Naive thymus-derived CD8-positive, alpha-beta T cell (primary cell): Measurements from ENCODE around the gene KAZN. TPM values are rescaled to one million over a fixed set of nuclear protein-coding genes. Genes with fewer than 3 reads are reported as not detected.
A peak's percentile ranks its signal among the peaks of the same experiment; 100 is the strongest.

ENCODE experiments used
- ATAC-seq, 2 donors: fragments of 150-1000 bp; cut with Tn5 transposase in 1 of 2; sonication (Bioruptor Pico), chemical (Tn5 transposase) in 1 of 2; 1 replicate in 1 of 2; 2 replicates in 1 of 2; pipeline ENCODE4 v1.10.0; 2021; ENCODE audit warnings: mild to moderate bottlenecking in 2 of 2, moderate library complexity in 2 of 2
- POLR2A ChIA-PET: fragments of 350-600 bp; sonication (Branson Sonifier 250); formaldehyde crosslinking; loops from one replicate; lab custom pipeline; 2021; ENCODE audit warnings: antibody characterized with exemption; lab: Charles Lee
- DNase-seq, 10 donors: peaks; one replicate each; pipeline versions ENCODE4 v3.0.0 to v3.0.0-alpha.2; 2020 to 2022
- H3K27ac Mint-ChIP-seq, 10 donors: one replicate each; pipeline ENCODE4 v1.8.0; 2020 to 2022; ENCODE audit warnings: mild to moderate bottlenecking in 10 of 10, mixed read lengths in 10 of 10, moderate library complexity in 4 of 10, inconsistent platforms in 1 of 10
- H3K27me3 Mint-ChIP-seq, 5 donors: one replicate each; pipeline ENCODE4 v1.8.0; 2021 to 2022; ENCODE audit warnings: mixed read lengths in 5 of 5
- H3K36me3 Mint-ChIP-seq, 3 donors: one replicate each; pipeline ENCODE4 v1.8.0; 2020 to 2022; ENCODE audit warnings: mixed read lengths in 3 of 3, mild to moderate bottlenecking in 2 of 3, inconsistent platforms in 1 of 3
- H3K4me1 Mint-ChIP-seq, 4 donors: one replicate each; pipeline ENCODE4 v1.8.0; 2021 to 2022; ENCODE audit warnings: mixed read lengths in 4 of 4
- H3K4me3 Mint-ChIP-seq, 10 donors: one replicate each; pipeline ENCODE4 v1.8.0; 2020 to 2022; ENCODE audit warnings: mild to moderate bottlenecking in 10 of 10, mixed read lengths in 10 of 10, moderate library complexity in 6 of 10, inconsistent platforms in 1 of 10
- H3K9me3 Mint-ChIP-seq, 9 donors: one replicate each; pipeline ENCODE4 v1.8.0; 2020 to 2022; ENCODE audit warnings: mixed read lengths in 9 of 9, mild to moderate bottlenecking in 3 of 9, inconsistent platforms in 1 of 9, moderate library complexity in 1 of 9
- polyA plus RNA-seq, 3 donors: library from polyadenylated mRNA; unstranded; fragments of 300-500 nt; fragmentation: Illumina TruSeq; gene quantifications; one replicate each; pipeline ENCODE4 v1.2.3, GENCODE V29; 2021
- total RNA-seq, 8 experiments: library from RNA in 2 of 8; stranded (reverse) in 2 of 8; gene quantifications; one replicate each; pipeline ENCODE4 v1.2.3 and lab custom pipeline; 2021 to 2026

Gene KAZN
- total and polyA plus RNA-seq, 5 experiments from 2014 or later = 0.02 to 0.63 (median 0.12) TPM; not detected in 1

GRCh38 chr1:14946011-14946359, 347.5 kb downstream of the KAZN start:
- ATAC-seq = no peak
- POLR2A ChIA-PET = no interaction called here
- H3K4me1 Mint-ChIP-seq = no peaks in the 10 kb centered on the region
- DNase-seq = no peak
- no peak overlapping the region for H3K27ac Mint-ChIP-seq
- H3K27me3 Mint-ChIP-seq = peaks cover 0 to 6% (median 2%) of the 10 kb centered on the region in 5 donors
- H3K36me3 Mint-ChIP-seq = no peaks in the 10 kb centered on the region
- no peaks in the 10 kb centered on the region for H3K9me3 Mint-ChIP-seq
- H3K4me3 Mint-ChIP-seq = no peak overlapping the region

- H3K4me1 Mint-ChIP-seq = no peaks in the 10 kb centered on the region
- H3K4me3 Mint-ChIP-seq = no peak overlapping the region
- DNase-seq = no peak
- POLR2A ChIA-PET = no interaction called here
- no peaks in the 10 kb centered on the region for H3K36me3 Mint-ChIP-seq
- H3K9me3 Mint-ChIP-seq = no peaks in the 10 kb centered on the region
- peaks cover 0 to 6% (median 0%) of the 10 kb centered on the region in 5 donors for H3K27me3 Mint-ChIP-seq
- no peak overlapping the region for H3K27ac Mint-ChIP-seq
- ATAC-seq = no peak
These were observed 348.3 kb downstream of the KAZN start for GRCh38 chr1:14946684-14947238.

GRCh38 chr1:14947421-14947820, 348.9 kb downstream of the KAZN start:
- H3K36me3 Mint-ChIP-seq = no peaks in the 10 kb centered on the region
- no peaks in the 10 kb centered on the region for H3K9me3 Mint-ChIP-seq
- peaks cover 0 to 6% (median 0%) of the 10 kb centered on the region in 5 donors for H3K27me3 Mint-ChIP-seq
- H3K4me3 Mint-ChIP-seq = no peak overlapping the region
- DNase-seq (no peak), ATAC-seq (no peak)
- H3K4me1 Mint-ChIP-seq = no peaks in the 10 kb centered on the region
- POLR2A ChIA-PET = no interaction called here
- H3K27ac Mint-ChIP-seq = no peak overlapping the region

- Mint-ChIP-seq H3K27me3 (peaks cover 0 to 3% (median 0%) of the 10 kb centered on the region in 5 donors), H3K4me3 (no peak overlapping the region), H3K9me3 (no peaks in the 10 kb centered on the region), H3K4me1 (no peaks in the 10 kb centered on the region), H3K36me3 (no peaks in the 10 kb centered on the region), H3K27ac (no peak overlapping the region)
- DNase-seq (no peak), ATAC-seq (no peak)
- POLR2A ChIA-PET = no interaction called here
These were observed 349.7 kb downstream of the KAZN start for GRCh38 chr1:14948112-14948652.

GRCh38 chr1:14949270-14949835, 350.9 kb downstream of the KAZN start:
- Mint-ChIP-seq H3K27ac (no peak overlapping the region), H3K9me3 (no peaks in the 10 kb centered on the region), H3K27me3 (peaks cover 0 to 3% (median 0%) of the 10 kb centered on the region in 5 donors), H3K4me3 (no peak overlapping the region), H3K36me3 (no peaks in the 10 kb centered on the region), H3K4me1 (no peaks in the 10 kb centered on the region)
- ATAC-seq (no peak), DNase-seq (no peak)
- POLR2A ChIA-PET = no interaction called here

- no peak for ATAC-seq
- Mint-ChIP-seq H3K9me3 (no peaks in the 10 kb centered on the region), H3K27ac (no peak overlapping the region), H3K4me1 (no peaks in the 10 kb centered on the region), H3K36me3 (no peaks in the 10 kb centered on the region), H3K27me3 (peaks cover 0 to 3% (median 0%) of the 10 kb centered on the region in 5 donors), H3K4me3 (no peak overlapping the region)
- DNase-seq = no peak
- POLR2A ChIA-PET = no interaction called here
These were observed 351.6 kb downstream of the KAZN start for GRCh38 chr1:14949836-14950713.

GRCh38 chr1:14951766-14952165, 353.3 kb downstream of the KAZN start:
- POLR2A ChIA-PET = no interaction called here
- Mint-ChIP-seq H3K9me3 (no peaks in the 10 kb centered on the region), H3K4me3 (no peak overlapping the region), H3K27me3 (peaks cover 0 to 3% (median 0%) of the 10 kb centered on the region in 5 donors), H3K36me3 (no peaks in the 10 kb centered on the region), H3K4me1 (no peaks in the 10 kb centered on the region), H3K27ac (no peak overlapping the region)
- ATAC-seq = no peak
- no peak for DNase-seq

- Mint-ChIP-seq H3K4me1 (no peaks in the 10 kb centered on the region), H3K9me3 (no peaks in the 10 kb centered on the region), H3K27ac (peak overlapping the region in 1 of 10 donors; percentile 50), H3K27me3 (no peaks in the 10 kb centered on the region), H3K4me3 (no peak overlapping the region), H3K36me3 (no peaks in the 10 kb centered on the region)
- POLR2A ChIA-PET = no interaction called here
- ATAC-seq (no peak), DNase-seq (no peak)
These were observed 354.3 kb downstream of the KAZN start for GRCh38 chr1:14952626-14953314.

GRCh38 chr1:14954210-14954609, 355.7 kb downstream of the KAZN start:
- ATAC-seq (no peak), DNase-seq (no peak)
- no peak overlapping the region for H3K4me3 Mint-ChIP-seq
- no peaks in the 10 kb centered on the region for H3K4me1 Mint-ChIP-seq
- no peaks in the 10 kb centered on the region for H3K27me3 Mint-ChIP-seq
- H3K27ac Mint-ChIP-seq = no peak overlapping the region
- H3K36me3 Mint-ChIP-seq = no peaks in the 10 kb centered on the region
- POLR2A ChIA-PET = no interaction called here
- no peaks in the 10 kb centered on the region for H3K9me3 Mint-ChIP-seq

- H3K36me3 Mint-ChIP-seq = no peaks in the 10 kb centered on the region
- no peaks in the 10 kb centered on the region for H3K9me3 Mint-ChIP-seq
- no peak for ATAC-seq
- POLR2A ChIA-PET = no interaction called here
- H3K27me3 Mint-ChIP-seq = no peaks in the 10 kb centered on the region
- H3K4me1 Mint-ChIP-seq = no peaks in the 10 kb centered on the region
- H3K4me3 Mint-ChIP-seq = no peak overlapping the region
- no peak overlapping the region for H3K27ac Mint-ChIP-seq
- no peak for DNase-seq
These were observed 356.4 kb downstream of the KAZN start for GRCh38 chr1:14954930-14955329.

GRCh38 chr1:14955402-14955801, 356.9 kb downstream of the KAZN start:
- Mint-ChIP-seq H3K27me3 (no peaks in the 10 kb centered on the region), H3K4me1 (no peaks in the 10 kb centered on the region), H3K27ac (no peak overlapping the region), H3K9me3 (no peaks in the 10 kb centered on the region), H3K4me3 (no peak overlapping the region), H3K36me3 (no peaks in the 10 kb centered on the region)
- no peak for ATAC-seq
- no peak for DNase-seq
- POLR2A ChIA-PET = no interaction called here

GRCh38 chr1:14955976-14956375, 357.5 kb downstream of the KAZN start:
- no peaks in the 10 kb centered on the region for H3K27me3 Mint-ChIP-seq
- no peak overlapping the region for H3K27ac Mint-ChIP-seq
- H3K9me3 Mint-ChIP-seq = no peaks in the 10 kb centered on the region
- no peak for ATAC-seq
- H3K36me3 Mint-ChIP-seq = no peaks in the 10 kb centered on the region
- no peaks in the 10 kb centered on the region for H3K4me1 Mint-ChIP-seq
- no peak for DNase-seq
- H3K4me3 Mint-ChIP-seq = no peak overlapping the region
- POLR2A ChIA-PET = no interaction called here
